Central memory CD8-positive, alpha-beta T cell (primary cell): Measurements from ENCODE around the gene USP7.

ENCODE experiments used
- ATAC-seq: fragments of 150-1000 bp; cut with Tn5 transposase; replicated peaks from 2 replicates; pipeline ENCODE4 v1.10.0; 2022; ENCODE audit warnings: mild to moderate bottlenecking, moderate FRiP score, moderate number of reproducible peaks; ENCODE audit not compliant: poor library complexity, severe bottlenecking; ENCODE audit errors: extremely low read depth
- DNase-seq, 2 donors: peaks; one replicate each; pipeline ENCODE4 v3.0.0; 2021; ENCODE audit warnings: low spot score in 2 of 2
- H3K27ac Mint-ChIP-seq: one replicate; pipeline ENCODE4 v1.8.0; 2022; ENCODE audit warnings: low read depth, mild to moderate bottlenecking, moderate library complexity, mixed read lengths
- H3K27me3 Mint-ChIP-seq: one replicate; pipeline ENCODE4 v1.8.0; 2022; ENCODE audit warnings: mixed read lengths
- H3K36me3 Mint-ChIP-seq: one replicate; pipeline ENCODE4 v1.8.0; 2022; ENCODE audit warnings: mild to moderate bottlenecking, moderate library complexity, mixed read lengths; ENCODE audit not compliant: insufficient read depth
- H3K4me1 Mint-ChIP-seq: one replicate; pipeline ENCODE4 v1.8.0; 2022; ENCODE audit warnings: mixed read lengths
- H3K4me3 Mint-ChIP-seq: one replicate; pipeline ENCODE4 v1.8.0; 2022; ENCODE audit warnings: mild to moderate bottlenecking, moderate library complexity, mixed read lengths
- H3K9me3 Mint-ChIP-seq: one replicate; pipeline ENCODE4 v1.8.0; 2022; ENCODE audit warnings: mixed read lengths

The USP7 gene

GRCh38 chr16:8908810-8909468, 54.8 kb downstream of the USP7 start:
- Mint-ChIP-seq H3K9me3 (no peaks in the 10 kb centered on the region), H3K27ac (no peak overlapping the region), H3K27me3 (no peaks in the 10 kb centered on the region), H3K4me3 (peak overlapping the region; percentile 4), H3K4me1 (peaks cover 22% of the 10 kb centered on the region), H3K36me3 (peaks cover 72% of the 10 kb centered on the region)
- DNase-seq (no peak), ATAC-seq (no peak)

DNA sequence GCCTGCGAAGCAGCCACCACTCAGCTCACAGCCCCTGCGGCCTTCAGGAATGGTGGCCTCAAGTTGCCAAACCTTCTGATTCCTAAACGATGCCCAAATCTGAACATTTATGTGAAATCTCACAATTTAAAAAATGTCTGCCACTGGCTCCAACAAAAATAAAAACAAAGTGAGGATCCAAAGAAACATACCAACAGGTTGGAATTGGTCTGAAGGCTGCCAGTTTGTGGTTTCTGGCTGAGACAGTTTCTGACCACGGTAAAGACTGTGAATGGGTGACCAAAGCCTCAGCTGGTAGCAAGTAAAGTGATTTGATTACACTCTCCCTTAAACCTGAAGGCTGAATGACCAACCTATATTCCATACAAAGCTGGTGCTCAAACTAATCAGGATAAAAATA, 56.6 kb downstream of the USP7 start:
- no peaks in the 10 kb centered on the region for H3K9me3 Mint-ChIP-seq
- H3K36me3 Mint-ChIP-seq: peaks cover 81% of the 10 kb centered on the region
- no peaks in the 10 kb centered on the region for H3K27me3 Mint-ChIP-seq
- no peak for ATAC-seq
- no peak overlapping the region for H3K4me3 Mint-ChIP-seq
- DNase-seq: no peak
- H3K27ac Mint-ChIP-seq: no peak overlapping the region
- H3K4me1 Mint-ChIP-seq: peaks cover 22% of the 10 kb centered on the region

DNA sequence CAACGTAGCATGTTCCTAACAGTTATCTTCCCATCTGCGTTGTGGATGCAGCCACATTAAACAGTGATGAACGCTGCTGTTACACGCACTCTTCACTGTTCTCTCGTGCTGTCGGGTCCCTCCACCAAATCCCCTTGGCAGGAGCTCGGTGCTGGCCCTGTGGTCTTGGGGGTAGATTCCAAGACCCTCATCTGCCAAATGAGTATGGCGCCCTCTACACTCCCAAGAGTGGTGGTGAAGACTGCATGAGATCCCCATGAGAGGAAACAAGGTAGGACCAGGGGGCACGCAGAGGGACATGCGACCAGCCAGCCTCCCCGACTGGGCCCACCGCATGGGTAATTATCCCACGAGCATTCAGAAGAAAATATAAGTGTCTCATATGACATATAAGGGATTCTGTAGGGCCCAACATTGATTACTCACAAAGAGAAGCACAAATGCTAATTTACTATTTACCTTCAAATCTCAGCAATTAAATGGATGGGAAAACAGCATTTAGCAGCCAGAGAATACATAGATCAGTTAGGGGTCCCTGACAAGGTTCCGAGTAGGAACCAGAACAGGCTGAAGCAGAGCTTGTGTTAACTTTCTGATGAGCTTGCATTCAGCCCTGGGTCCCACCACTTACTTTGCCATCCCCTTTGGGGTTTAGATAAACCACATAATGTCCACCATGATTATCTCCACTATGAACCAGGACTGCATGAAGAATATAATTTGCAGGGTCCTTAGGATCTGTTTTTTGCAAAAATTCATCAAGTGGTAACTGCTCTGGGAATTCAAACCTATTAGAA, 57.7 kb downstream of the USP7 start:
- DNase-seq (no peak), ATAC-seq (no peak)
- no peak overlapping the region for H3K27ac Mint-ChIP-seq
- H3K4me3 Mint-ChIP-seq: no peak overlapping the region
- H3K27me3 Mint-ChIP-seq: no peaks in the 10 kb centered on the region
- H3K9me3 Mint-ChIP-seq: no peaks in the 10 kb centered on the region
- H3K36me3 Mint-ChIP-seq: peaks cover 82% of the 10 kb centered on the region
- peaks cover 14% of the 10 kb centered on the region for H3K4me1 Mint-ChIP-seq

DNA sequence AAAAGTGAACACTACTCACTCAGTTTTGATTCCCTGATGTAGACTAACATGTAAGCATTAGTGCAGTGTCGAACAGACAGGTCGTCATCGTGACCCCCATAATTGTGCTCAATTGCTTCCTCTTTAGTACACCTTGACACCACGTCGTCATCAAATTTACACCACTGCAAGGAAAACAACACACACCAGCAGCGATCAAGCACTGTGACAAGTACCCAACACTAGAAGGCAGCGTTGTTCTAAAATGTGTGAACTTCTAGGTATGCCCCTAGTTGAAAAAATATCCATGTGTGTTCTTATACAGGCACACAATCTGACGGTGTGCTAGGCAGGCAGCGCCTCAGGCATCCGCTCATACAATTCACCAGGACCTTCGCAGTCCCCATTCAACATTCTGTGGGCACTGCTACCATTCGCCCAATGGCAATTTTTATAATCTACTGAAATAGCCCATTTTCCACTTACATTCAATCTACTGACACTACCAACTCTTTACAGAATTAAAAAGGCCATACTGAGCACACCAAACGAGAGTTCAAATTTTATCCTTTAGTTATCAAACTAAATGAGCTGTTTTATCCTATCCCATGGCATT, 58.4 kb downstream of the USP7 start:
- no peak overlapping the region for H3K27ac Mint-ChIP-seq
- peaks cover 7% of the 10 kb centered on the region for H3K4me1 Mint-ChIP-seq
- H3K36me3 Mint-ChIP-seq: peaks cover 83% of the 10 kb centered on the region
- no peaks in the 10 kb centered on the region for H3K9me3 Mint-ChIP-seq
- no peak for DNase-seq
- no peak overlapping the region for H3K4me3 Mint-ChIP-seq
- no peaks in the 10 kb centered on the region for H3K27me3 Mint-ChIP-seq
- no peak for ATAC-seq

GRCh38 chr16:8904018-8904430, 59.7 kb downstream of the USP7 start:
- DNase-seq: no peak
- Mint-ChIP-seq H3K36me3 (peaks cover 84% of the 10 kb centered on the region), H3K27ac (no peak overlapping the region), H3K4me3 (no peak overlapping the region), H3K4me1 (peaks cover 3% of the 10 kb centered on the region), H3K27me3 (no peaks in the 10 kb centered on the region), H3K9me3 (no peaks in the 10 kb centered on the region)
- no peak for ATAC-seq

DNA sequence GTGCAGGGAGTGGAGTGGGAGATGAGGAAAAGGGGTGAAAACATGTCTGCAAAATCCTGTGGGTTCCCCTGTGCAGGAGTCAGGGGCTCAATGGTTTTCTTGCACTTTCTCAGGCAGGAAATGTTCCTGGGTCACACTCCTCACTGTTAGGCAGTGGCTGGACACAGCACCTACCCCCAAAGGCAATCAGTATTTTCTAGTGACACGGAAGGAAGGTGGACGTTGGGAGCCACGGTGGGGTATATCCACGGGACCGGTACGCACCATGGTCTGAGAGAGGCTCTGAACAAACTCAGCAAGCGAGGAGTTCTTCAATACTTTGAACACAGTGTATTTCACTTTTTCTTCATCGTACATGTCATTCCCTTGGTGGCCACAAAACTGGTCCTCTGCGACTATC, 60.7 kb downstream of the USP7 start:
- DNase-seq (no peak), ATAC-seq (no peak)
- Mint-ChIP-seq H3K4me3 (no peak overlapping the region), H3K9me3 (no peaks in the 10 kb centered on the region), H3K4me1 (no peaks in the 10 kb centered on the region), H3K36me3 (peaks cover 86% of the 10 kb centered on the region), H3K27me3 (no peaks in the 10 kb centered on the region), H3K27ac (no peak overlapping the region)

DNA sequence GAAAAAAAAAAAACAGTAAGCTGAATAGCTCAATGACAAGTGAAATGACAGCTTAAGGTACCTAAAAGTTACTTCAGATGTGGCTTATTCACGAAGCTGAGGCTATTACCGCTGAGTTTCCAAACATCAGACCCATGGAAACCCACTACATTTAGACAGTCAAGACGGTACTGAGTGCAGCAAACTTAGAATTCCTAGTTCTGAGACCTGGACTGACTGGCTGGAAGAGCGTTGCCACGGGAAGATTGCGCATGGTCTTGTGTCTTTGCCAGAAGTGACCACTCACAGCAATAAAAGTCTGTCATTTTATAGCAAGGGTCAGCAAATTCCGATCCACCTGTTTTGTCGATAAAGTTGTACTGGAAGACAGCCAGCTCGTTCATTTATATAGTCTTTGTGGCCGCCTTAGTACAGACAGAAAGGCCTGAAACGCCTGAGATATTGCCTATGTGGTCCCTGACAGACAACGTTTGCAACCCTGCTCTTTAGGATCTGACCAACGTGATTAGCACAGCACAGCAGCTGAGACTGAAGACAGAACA, 62.3 kb downstream of the USP7 start:
- no peaks in the 10 kb centered on the region for H3K9me3 Mint-ChIP-seq
- no peaks in the 10 kb centered on the region for H3K27me3 Mint-ChIP-seq
- H3K27ac Mint-ChIP-seq: no peak overlapping the region
- H3K4me3 Mint-ChIP-seq: no peak overlapping the region
- DNase-seq (no peak), ATAC-seq (no peak)
- peaks cover 92% of the 10 kb centered on the region for H3K36me3 Mint-ChIP-seq
- H3K4me1 Mint-ChIP-seq: no peaks in the 10 kb centered on the region

- Mint-ChIP-seq H3K9me3 (no peaks in the 10 kb centered on the region), H3K4me1 (no peaks in the 10 kb centered on the region), H3K27me3 (no peaks in the 10 kb centered on the region), H3K27ac (no peak overlapping the region), H3K36me3 (peaks cover 88% of the 10 kb centered on the region), H3K4me3 (no peak overlapping the region)
- ATAC-seq: no peak
- no peak for DNase-seq
Observed at GRCh38 chr16:8900343-8900742, 63.4 kb downstream of the USP7 start.

DNA sequence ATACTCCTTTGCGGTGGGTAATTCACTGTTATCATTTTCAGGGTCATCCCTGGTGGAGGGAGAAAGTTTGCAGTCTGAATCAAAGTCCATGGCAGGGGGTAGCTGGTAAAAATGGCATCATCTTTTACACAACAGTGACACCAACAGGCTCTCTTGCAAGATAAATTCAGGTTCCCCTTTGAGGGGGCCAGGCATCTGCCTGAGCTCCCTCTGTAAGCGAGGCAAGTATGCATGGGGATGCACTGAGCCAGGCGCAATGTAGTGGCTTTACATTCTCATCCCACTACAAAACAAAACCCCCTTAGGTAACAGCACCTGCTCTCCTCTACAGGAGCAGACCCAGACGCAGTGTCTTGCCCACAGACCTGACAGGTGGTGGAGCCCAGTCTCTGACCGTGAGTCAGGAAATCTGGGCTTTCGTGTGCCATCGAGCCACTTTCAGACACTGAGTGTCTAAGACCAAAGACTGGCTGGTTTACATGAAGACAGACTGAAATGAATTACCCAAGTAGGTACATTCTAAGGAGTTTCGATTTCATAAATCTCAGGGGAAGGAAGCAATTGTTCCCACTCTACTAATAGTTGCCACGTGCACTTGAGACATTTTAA, 63.9 kb downstream of the USP7 start:
- no peak for ATAC-seq
- no peaks in the 10 kb centered on the region for H3K27me3 Mint-ChIP-seq
- no peak for DNase-seq
- H3K9me3 Mint-ChIP-seq: no peaks in the 10 kb centered on the region
- no peak overlapping the region for H3K4me3 Mint-ChIP-seq
- no peaks in the 10 kb centered on the region for H3K4me1 Mint-ChIP-seq
- no peak overlapping the region for H3K27ac Mint-ChIP-seq
- peaks cover 88% of the 10 kb centered on the region for H3K36me3 Mint-ChIP-seq

DNA sequence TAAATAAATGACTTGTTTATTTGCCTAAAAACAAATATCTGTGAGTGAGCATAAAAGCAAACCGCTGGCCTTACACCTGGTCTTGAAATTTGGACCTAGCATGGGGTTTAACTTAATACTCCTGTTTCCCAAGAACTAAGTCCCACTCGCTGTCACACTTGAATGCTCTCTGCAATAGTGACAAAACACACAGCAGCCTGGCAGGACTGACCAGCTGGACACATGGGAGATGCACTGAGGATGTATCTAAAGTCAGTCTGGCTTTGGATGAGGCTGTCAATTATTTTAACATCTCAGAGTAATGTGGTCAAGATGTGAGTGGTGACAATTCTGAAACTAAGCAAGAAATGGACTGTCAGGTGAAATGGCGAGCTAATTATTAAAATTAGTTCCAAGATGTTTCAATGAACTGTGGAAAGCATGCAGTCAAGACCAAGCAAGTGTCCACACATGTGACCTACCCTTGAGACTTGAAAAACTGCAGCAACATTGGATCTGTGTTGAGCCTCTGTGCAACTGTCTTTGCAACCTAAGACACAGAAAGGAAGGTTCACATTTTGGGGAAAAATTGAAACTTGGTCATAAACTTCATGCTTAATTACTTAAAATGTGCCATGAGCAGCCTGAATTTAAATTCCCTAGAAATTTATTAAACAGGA, 64.9 kb downstream of the USP7 start:
- H3K36me3 Mint-ChIP-seq: peaks cover 93% of the 10 kb centered on the region
- H3K9me3 Mint-ChIP-seq: no peaks in the 10 kb centered on the region
- no peak for ATAC-seq
- no peak overlapping the region for H3K27ac Mint-ChIP-seq
- no peaks in the 10 kb centered on the region for H3K27me3 Mint-ChIP-seq
- no peak overlapping the region for H3K4me3 Mint-ChIP-seq
- DNase-seq: no peak
- H3K4me1 Mint-ChIP-seq: no peaks in the 10 kb centered on the region

- peaks cover 11% of the 10 kb centered on the region for H3K4me1 Mint-ChIP-seq
- no peak overlapping the region for H3K4me3 Mint-ChIP-seq
- H3K36me3 Mint-ChIP-seq: peaks cover 83% of the 10 kb centered on the region
- H3K27me3 Mint-ChIP-seq: no peaks in the 10 kb centered on the region
- H3K9me3 Mint-ChIP-seq: no peaks in the 10 kb centered on the region
- no peak for ATAC-seq
- no peak for DNase-seq
- peak overlapping the region; percentile 81 for H3K27ac Mint-ChIP-seq
Observed at GRCh38 chr16:8894736-8895334, 68.9 kb downstream of the USP7 start.
